ENCODE data around the gene SLC2A9.

DNA sequence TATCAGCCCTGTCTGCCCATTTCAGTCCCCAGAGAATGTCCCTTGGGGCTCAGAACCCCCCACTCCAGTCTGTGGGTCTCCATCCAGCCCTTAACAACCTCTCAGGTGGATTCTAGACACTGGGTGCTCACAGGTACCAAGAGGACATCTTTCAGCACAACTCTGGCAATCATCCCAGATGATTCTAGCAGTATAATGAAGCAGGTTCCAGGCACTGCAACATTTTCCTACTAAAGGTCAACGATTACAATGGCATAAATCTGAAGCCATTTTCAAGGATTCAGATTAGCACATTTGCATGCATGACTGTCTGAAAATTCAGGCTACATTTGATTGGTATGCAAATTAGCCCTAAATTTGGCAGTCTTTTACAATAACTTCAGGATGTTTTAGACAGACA lies 10.0 kb downstream of the SLC2A9 start:
- TF ChIP-seq RFX5 (IDR thresholded peaks at IDR 0.05; ENCODE audit: low read depth, low read length) (no peak), FOS (IDR thresholded peaks at IDR 0.05; ENCODE audit: low read depth, low read length) (no peak), POLR2A (IDR thresholded peaks at IDR 0.05; ENCODE audit: low read depth, low read length) (no peak), RAD21 (IDR thresholded peaks at IDR 0.05; ENCODE audit: low read length) (no peak), NFE2L2 (IDR thresholded peaks at IDR 0.05; ENCODE audit: low read depth, low read length) (no peak), BHLHE40 (IDR thresholded peaks at IDR 0.05; ENCODE audit: low read depth, low read length) (no peak)
- TF ChIP-seq, protein P1, sequence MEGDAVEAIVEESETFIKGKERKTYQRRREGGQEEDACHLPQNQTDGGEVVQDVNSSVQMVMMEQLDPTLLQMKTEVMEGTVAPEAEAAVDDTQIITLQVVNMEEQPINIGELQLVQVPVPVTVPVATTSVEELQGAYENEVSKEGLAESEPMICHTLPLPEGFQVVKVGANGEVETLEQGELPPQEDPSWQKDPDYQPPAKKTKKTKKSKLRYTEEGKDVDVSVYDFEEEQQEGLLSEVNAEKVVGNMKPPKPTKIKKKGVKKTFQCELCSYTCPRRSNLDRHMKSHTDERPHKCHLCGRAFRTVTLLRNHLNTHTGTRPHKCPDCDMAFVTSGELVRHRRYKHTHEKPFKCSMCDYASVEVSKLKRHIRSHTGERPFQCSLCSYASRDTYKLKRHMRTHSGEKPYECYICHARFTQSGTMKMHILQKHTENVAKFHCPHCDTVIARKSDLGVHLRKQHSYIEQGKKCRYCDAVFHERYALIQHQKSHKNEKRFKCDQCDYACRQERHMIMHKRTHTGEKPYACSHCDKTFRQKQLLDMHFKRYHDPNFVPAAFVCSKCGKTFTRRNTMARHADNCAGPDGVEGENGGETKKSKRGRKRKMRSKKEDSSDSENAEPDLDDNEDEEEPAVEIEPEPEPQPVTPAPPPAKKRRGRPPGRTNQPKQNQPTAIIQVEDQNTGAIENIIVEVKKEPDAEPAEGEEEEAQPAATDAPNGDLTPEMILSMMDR (conservative IDR thresholded peaks at IDR 0.05; ENCODE audit: low read depth, low read length) = no peak
